ENCODE measurements around the gene ZFYVE26.

The ZFYVE26 gene

DNA sequence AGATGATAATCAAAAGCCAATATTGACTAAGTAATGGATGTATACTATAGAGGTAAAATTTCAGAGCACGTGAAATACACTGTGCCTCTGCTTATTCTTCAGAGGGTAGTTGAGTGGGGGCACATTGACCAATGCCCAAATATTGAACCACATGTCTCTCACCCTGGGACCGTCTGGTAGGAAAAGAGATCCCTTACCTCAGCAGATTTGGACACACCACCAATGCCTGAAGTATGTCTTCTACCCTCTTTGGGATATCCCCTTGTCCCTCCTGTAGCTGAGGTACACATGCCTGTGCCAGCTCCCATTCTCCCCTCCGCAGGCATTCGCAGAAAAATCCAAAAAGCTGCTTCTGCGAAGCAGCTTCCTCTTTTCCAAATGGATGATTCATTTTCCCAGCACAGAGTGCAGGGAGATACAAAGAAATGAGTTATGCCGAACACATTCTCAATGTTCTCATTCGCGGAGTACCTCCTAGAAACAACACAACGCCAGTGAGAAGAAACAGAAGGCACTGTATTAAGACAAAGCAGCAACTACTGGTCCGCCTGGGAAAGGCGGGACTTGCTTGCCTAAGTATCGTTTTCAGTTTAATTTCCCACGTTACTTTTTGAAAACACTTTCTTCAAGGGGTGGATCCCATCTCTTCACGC, 691 bp downstream of the ZFYVE26 start:
- DNase-seq (ENCODE audit: low read depth), result no peak

DNA sequence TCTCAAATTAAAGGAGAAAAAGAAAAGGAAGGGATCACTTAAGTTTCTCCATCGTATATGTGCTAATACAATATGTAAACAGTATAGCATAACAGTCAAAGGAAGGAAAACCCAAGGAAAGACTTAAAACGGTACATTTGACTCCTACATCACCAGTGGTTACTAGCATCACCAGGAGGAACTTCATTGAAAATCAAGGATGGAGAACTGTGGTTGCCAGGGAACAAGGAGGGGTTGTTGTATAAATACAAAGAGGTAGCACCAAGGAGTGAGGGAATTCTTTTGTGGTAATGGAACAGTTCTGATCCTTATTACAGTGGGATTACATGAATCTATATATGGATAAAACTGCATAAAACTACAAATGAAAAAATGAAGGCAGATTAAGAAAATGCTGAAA, 1.6 kb downstream of the ZFYVE26 start:
- DNase-seq (ENCODE audit: low read depth), result no peak

DNA sequence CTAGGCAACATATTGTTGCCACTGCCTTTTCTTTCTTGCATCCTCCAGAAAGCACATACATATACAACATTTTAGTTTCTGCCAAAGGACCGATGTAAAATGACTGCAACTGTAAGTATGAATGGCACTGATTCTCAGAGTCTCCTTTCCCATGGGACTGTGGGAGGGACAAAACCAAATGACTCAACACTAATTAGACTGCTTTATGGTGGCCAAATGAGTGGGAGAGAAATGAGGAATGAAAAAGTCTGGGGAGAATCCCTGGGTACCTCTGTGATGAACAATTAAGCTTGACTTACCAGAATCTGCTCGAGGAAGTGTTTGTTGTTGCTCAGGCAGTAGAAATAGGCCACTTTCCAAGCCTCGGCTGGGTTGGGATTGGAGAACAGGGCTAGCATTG, 10.1 kb downstream of the ZFYVE26 start:
- DNase-seq (ENCODE audit: low read depth), result no peak

DNA sequence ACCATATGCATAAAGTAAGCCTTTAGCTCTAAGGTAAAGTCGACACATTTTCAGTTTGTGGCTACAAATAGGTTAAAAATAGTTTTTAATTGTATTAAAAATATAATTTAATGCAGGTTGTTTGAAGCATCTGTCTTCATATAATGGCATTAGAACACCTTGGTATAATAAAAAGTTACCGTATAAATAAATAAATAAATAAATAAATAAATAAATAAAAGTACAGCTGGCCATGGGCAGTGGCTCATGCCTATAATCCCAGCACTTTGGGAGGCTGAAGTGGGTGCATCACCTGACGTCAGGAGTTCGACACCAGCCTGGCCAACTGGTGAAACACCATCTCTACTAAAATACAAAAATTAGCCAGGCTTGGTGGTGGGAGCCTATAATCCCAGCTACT, 15.6 kb downstream of the ZFYVE26 start:
- no peak for DNase-seq (ENCODE audit: low read depth)

DNA sequence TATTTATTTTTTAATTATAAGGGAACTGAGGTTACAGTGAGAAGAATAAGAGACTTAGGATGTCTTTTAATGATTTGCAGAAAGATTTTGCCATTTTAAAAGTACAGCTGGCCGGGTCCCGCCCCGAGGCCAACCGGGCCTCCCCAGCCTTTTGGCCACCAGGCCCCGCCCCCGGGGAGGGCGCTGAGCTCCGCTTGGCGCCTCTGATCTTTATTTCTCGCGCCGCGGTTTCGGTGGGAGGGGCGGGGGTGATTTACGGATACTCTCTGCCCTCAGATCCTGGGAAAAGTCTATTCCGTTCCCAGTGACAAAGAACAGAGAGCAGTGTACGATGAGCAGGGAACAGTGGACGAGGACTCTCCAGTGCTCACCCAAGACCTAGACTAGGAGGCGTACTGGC, 17.7 kb downstream of the ZFYVE26 start:
- no peak for DNase-seq (ENCODE audit: low read depth)

DNA sequence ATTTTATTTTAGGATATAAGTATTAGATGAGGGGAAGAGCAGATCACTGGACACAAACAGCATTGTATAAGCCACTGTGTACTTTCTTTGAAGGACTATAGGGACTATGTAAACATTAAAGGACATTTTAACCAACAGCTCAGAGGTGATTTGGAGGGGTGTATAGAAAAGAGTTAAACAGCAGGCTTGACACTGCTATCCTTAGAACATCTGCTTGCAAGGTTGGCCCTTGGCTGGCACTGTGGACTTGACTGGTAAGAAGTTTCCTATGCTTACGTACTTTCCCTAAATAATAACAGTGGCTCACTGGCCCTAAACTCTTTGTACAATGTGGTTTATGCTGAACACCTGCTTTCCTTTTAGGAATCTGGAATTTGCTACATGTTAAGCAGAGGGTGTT, 28.7 kb downstream of the ZFYVE26 start:
- DNase-seq (ENCODE audit: low read depth), result no peak

DNA sequence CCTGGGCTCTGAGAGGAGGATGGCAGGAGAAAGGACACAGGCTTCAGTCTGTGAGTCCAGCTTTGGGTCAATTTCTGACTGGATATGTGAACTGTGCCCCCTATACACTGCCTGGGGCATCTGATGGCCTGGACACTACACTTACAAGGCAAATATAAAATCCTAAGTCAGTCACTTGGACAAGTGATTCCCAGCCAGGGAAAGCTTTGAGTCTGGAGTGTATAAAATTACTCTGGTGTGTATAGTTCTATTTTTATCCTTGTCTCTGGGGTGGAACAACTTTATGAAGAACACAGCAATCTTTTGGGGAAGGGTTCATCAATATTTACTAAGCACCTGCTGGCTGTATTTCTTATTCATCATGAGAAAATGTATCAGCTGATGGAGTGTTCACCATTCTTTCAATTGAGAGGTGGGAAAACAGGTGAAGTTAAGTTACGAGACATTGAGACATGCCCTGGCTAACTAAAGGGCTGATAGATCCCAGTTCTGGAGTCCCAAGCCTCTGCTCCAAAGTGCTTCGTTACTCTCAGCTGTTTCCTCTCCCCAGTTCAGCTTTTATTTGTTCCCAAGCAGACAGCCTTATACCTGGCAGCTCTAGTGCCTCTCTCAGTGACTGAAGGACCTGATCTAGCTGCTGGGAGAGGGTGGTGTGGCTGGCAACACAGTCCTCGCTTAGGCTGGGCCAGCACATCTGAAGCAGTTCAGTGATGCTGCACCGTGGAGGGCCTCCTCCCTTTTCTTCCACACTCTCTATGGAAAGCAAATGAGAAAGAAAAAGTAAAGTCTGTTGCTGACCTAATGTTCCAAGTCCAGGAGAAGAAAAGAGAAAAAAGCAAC, 30.9 kb downstream of the ZFYVE26 start:
- no peak for DNase-seq (ENCODE audit: low read depth)

DNA sequence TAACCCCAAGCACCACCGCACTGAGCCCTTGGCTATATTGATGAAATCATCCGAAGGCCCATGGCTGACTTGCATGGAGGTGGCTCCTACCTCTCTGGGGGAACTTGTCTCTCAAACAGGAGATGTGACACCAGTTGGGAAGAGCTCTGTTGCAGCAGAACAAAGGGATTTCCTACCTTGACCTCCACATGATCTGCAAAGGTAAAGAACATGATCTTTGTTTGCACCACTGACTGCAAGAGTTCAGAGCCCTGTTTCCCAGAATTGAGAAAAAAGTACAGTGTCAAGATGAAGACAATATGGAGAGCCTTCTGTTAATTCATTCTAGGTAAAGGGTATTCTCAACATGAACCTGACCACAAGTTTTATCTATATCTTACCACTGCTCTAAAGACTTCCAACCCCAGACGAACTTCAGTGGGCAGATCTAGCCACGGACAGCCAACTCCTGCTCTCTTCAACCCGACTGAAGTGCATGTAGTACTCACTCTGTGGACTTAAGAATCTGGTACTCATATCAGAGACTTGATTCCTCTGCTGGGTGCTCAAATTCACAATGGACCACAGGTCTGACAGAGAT, 32.1 kb downstream of the ZFYVE26 start:
- DNase-seq (ENCODE audit: low read depth), result no peak

DNA sequence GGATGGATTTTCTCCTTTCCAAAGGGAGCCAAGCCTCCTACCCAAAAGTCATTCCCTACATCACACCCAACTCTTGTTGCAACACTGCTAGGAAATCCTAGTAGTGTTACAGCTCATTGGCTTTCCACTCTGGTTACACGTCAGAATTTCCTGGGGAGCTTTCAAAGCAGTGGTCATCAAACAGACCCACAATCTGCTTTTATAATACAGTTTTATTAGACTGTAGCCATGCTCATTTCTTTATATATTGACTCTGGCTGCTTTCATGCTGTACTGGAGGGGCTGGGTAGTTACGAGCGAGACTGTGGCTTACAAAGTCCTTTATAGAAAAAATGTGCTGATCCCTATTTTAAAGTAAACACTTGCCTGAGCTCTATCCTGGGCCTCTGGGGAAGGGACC, 34.3 kb downstream of the ZFYVE26 start:
- DNase-seq (ENCODE audit: low read depth), result no peak

DNA sequence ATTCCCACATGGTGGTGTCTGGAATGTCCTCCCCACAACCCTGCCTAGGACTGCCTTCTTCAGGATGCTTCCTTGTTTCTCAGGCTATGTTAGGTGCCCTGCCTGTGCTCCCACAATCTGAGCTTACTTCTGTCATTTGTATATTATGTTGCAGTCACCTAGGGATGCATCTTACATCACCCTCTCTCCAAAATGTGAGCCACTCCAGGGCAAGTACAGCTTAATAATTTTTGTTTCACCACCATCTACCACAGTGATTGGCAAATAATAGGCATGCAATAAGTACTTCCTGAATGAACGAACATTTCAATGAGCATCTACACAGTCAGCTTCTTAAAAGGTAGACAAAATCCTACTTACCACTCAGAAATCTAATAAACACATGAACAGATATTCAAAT, 37.6 kb downstream of the ZFYVE26 start:
- no peak for DNase-seq (ENCODE audit: low read depth)

DNA sequence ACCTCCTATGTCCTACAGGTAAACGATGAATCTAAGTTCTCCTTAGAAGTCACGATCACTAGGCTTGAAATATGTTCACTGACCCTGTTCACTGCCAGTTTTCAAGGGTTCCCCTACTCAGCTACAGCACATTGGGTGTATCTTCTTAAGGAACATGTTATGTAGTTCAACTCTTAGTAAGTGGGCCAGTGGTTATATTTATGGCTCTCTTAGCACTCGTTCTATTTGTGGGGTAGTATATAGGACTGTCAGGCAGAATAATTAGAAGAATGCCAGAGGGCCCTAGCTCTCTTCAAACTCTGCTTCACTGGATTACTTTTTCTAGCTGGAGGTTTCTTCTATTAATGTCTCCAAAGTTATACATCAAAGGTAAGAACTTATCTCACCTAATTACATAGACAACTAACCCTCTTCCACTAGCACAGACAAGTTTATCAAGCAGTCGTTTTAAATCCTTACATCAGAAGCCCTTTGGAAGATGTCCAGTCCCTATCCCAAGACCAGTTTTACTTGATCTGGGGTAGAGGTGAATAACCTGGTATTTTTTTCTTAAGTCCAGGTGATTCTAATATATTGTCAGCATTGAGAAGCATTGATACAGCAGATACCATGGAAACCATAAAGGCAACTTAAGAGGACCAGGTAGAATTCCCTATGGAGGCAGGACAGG, 39.6 kb downstream of the ZFYVE26 start:
- DNase-seq (ENCODE audit: low read depth), result no peak

DNA sequence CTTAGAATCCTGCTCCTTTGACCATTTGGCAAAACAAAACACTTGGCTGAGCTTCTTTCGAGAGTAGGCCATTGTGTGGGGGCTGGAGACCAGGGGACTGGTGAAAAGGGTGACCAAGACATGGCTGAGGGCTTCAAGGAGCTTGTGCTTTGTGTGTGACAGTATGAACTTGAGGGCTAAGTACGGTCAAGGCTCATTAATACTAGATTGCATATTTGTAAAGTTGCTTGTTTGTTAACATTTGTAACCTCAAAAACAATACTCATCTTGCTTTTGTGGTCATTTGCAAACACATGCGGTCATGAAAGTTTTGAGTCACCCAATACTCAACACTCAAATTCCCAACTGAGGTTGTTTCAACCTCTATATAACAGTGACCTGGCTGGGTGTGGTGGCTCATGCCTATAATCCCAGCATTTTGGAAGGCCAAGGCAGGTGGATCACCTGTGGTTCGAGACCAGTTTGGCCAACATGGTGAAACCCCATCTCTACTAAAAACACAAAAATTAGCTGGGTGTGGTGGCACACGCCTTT, 42.5 kb downstream of the ZFYVE26 start:
- DNase-seq (ENCODE audit: low read depth), result no peak

DNA sequence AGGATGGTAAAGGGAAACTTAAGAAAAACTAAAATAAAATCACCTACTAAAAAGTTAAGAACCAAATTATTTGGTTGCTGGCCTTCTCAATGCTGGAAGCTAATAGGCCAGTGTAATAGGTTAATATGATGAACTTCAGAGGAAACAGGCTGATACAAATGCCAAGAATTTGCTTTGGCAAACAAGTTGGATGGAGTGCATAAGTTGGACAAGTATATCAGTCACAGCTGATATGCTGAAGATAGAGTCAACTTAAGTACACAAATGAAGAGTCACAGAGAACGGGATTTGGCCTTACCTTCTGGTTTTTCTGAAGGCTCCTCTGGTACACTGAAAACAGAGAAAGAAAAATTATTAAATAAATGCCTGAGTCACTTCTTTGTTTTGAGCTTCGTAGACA, 48.2 kb downstream of the ZFYVE26 start:
- no peak for DNase-seq (ENCODE audit: low read depth)

DNA sequence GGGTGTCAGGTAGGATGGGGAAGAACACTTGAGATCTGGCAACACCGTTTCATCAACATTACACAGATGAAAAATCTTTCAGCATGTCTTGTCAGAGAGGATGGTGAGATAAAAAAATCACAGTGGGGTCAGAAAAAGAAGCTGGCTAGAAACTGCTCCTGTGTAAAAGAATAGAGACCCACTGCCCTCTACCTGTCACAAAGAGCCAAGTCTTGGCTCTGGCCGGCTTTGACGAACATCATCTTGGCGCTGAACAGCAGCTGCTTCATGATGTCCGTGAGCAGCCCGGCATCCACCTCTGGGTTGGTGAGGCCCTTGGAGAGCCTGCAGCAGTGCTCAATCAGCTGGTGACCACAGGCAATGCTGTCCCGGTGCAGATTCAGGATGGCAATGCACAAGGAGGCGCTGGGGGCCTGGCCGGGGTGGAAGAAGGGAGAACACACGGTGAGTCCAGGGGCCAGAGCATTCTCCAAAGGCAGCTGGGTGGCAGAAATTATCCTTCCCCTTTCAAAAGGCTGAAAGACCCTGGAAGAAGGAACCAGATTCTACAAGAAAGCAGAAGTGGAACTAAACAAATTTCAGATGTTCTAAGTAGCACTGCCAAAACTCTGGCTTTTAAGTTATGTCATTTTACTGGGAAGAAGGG, 50.2 kb downstream of the ZFYVE26 start:
- no peak for DNase-seq (ENCODE audit: low read depth)

DNA sequence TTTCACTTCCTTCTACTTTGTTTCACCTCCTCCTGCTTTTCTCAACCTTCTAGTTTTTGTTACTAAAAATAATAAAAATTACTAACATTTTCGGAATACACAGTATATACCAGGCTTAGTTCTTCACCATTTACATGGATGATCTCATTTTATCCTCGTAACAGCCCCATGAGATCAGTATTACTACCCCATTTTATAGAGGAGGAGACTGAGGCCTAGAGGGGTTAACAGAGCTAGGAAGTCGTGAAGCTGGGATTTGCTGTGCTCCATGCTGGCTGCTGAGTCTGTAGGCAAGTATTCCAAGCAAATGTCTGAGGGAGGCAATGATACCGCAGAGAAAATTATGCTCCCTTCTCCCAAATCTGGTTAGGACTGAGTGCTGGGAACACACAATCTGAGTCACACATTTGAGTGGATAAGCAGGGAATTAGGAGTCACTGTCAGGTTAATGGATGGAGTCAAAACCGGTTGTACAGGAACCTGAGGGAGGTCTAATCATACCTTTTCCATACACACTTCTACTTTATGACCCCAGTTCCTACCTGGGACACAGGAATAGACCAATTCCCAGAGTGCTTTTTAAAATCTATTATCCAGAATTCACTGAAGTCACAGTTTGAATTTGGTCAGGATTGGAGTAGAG, 51.1 kb downstream of the ZFYVE26 start:
- no peak for DNase-seq (ENCODE audit: low read depth)

DNA sequence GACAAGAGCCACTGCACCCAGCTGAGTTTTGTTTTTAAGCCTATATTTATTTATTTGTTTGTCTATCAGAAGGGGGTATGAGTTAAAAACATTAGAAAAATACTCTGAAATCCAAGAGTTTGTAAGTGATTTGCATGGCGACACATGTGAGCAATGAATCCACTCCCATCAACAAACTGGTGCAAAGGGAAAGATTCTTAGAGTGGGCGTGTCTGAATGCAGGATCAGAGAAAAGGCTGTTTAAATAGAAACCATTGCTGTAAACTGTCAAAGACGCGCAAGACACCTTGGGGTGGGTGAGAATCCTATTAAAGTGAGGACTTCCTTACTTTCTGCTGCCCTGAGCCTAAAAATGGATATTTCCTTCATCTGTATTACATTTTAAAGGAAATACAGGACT, 51.9 kb downstream of the ZFYVE26 start:
- no peak for DNase-seq (ENCODE audit: low read depth)

DNA sequence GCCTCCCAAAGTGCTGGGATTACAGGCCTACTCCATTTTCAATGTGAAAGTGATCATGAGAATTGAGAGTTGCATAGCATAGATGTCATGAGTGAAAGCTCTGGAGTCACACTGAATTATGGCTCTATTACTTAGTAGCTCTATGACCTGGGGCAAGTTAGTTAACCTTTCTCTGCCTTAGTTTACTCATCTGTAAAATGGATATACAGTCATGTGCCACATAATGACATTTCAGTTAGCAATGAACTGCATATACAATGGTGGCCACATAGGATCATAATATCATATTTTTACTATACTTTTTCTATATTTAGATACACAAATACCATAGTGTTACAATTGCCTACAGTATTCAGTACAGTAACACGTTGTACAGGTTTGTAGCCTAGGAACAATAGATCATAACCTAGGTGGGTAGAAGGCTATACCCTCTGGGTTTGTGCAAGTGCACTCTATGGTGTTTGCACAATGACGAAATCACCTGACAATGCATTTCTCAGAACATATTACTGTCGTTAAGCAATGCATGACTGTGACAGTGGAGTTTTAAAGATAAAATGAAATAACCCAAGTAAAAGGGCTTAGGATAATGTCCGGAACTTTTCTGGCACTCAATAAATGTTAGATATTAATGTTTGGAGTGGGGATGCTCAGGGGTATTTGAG, 53.1 kb downstream of the ZFYVE26 start:
- DNase-seq (ENCODE audit: low read depth), result no peak

DNA sequence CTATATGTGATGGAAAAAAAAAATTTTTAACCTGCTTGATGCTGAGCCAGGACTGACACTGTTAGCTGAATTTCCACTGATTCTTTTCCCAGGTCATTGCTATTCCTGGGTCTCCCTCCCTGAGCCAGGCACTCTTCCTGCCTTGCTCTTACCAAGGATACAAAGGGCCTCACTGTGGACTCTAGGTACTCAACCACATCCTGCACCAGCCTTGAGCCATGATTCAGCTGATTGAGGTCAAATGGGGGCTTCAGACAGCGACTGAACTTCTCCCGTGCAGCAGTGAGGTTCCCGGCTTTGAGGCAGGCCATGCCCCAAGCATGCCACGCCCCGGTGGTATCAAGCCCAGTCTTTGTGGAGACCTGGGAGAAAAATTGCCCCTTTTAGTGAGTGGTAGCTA, 54.3 kb downstream of the ZFYVE26 start:
- no peak for DNase-seq (ENCODE audit: low read depth)

DNA sequence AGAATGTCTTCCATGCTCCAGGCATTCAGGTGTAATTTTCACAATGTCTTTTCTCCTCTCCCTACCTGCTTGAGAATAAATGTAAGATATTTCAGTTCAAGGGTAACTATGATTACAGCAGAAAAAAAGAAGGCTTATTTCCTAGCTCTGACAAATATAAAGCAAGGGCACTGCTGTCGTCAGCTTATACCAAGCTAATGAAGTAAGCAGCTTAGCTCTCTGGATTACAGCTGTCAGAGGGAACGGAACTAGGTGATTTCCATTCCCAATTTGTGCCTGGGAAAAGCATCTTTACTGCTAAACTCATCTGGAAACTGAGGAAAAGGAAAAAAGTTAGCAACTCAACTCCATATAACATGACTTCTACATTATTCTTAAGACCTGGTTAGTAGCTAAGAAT, 56.5 kb downstream of the ZFYVE26 start:
- no peak for DNase-seq (ENCODE audit: low read depth)

DNA sequence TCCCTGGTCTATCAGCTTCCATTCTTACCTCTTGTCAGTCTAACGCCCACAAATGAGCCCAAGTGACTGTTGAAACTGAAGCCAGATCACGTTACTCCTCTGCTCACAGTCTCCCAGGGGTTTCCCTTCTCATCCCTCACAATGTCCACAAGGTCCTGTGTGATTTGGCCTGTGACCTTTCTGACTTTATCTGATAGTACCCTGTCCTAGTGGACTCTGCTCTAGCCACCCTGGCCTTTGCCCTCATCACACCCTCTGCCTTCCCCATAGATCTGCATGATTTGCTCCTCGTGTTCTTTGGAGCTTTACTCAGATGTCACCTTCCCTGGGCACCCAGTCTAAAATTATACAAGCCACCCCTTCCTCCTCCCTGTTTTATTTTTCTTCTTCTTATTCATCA, 59.2 kb downstream of the ZFYVE26 start:
- no peak for DNase-seq (ENCODE audit: low read depth)

DNA sequence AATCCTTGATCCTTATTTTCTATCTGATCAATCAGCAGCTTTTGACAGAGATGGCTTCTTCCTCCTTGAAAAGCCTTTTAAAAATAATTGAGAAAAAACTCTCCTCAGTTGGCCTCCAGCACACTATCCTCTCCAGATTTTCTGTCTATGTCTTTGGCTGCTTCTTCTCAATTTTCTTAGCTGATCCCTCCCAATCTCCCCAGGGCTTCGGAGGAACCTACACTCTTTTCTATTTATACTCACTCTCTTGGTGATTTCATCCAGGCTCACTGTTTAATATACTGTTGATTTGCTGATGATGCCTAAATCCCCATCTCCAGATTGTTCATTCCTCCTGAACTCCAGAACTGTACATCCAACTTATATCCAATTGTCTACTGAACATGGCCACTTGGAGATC, 59.9 kb downstream of the ZFYVE26 start:
- no peak for DNase-seq (ENCODE audit: low read depth)
